ENCODE data around the gene COMP. TPM values are rescaled to one million over a fixed set of nuclear protein-coding genes. Genes with fewer than 3 reads are reported as not detected.
"Not testable (repeated sequence)": the region's sequence is repeated elsewhere in the genome, so short reads cannot be mapped to it uniquely, and the experiment has no call there.

COMP gene
- total RNA-seq (2014; rRNA removed; shearing (Covaris generic)): 0.08 TPM in 1 of 2 replicates, not detected in the other

GRCh38 chr19:18790566-18791314 lies at the start of gene COMP:
COMP (minus strand) TSS chr19:18791305; CDS start chr19:18791269, 36 bp downstream.
- DNase-seq (ENCODE audit: low spot score): no peak

GRCh38 chr19:18840288-18841267 lies 49.5 kb upstream of the COMP start:
- DNase-seq (ENCODE audit: low spot score): no peak

GRCh38 chr19:18839465-18840287 lies 48.6 kb upstream of the COMP start:
- no peak for DNase-seq (ENCODE audit: low spot score)

- no peak for DNase-seq (ENCODE audit: low spot score)
Observed at GRCh38 chr19:18834644-18834984, 43.5 kb upstream of the COMP start.

GRCh38 chr19:18833849-18834643 lies 42.9 kb upstream of the COMP start:
- no peak for DNase-seq (ENCODE audit: low spot score)

- DNase-seq (ENCODE audit: low spot score): no peak
Observed at GRCh38 chr19:18833141-18833476, 42.0 kb upstream of the COMP start.

- DNase-seq (ENCODE audit: low spot score): no peak
Observed at GRCh38 chr19:18832306-18833140, 41.4 kb upstream of the COMP start.

GRCh38 chr19:18831524-18832305 lies 40.6 kb upstream of the COMP start, which contains the start of gene UPF1:
UPF1 (plus strand) TSS chr19:18831959; CDS start chr19:18832210, 251 bp downstream.
- peak; percentile 88 for DNase-seq (ENCODE audit: low spot score)

GRCh38 chr19:18830488-18830887 lies 39.4 kb upstream of the COMP start:
- no peak for DNase-seq (ENCODE audit: low spot score)

- no peak for DNase-seq (ENCODE audit: low spot score)
Observed at GRCh38 chr19:18828786-18829185, 37.7 kb upstream of the COMP start.

- no peak for DNase-seq (ENCODE audit: low spot score)
Observed at GRCh38 chr19:18817574-18817973, 26.5 kb upstream of the COMP start.

- DNase-seq (ENCODE audit: low spot score): not testable (repeated sequence)
Observed at GRCh38 chr19:18816645-18817044, 25.5 kb upstream of the COMP start.

- DNase-seq (ENCODE audit: low spot score): no peak
Observed at GRCh38 chr19:18815673-18816072, 24.6 kb upstream of the COMP start.

- no peak for DNase-seq (ENCODE audit: low spot score)
Observed at GRCh38 chr19:18814063-18814462, 23.0 kb upstream of the COMP start.

- not testable (repeated sequence) for DNase-seq (ENCODE audit: low spot score)
Observed at GRCh38 chr19:18811638-18812037, 20.5 kb upstream of the COMP start.

GRCh38 chr19:18809149-18809868 lies 18.2 kb upstream of the COMP start:
- peak; percentile 82 for DNase-seq (ENCODE audit: low spot score)

GRCh38 chr19:18807861-18808331 lies 16.8 kb upstream of the COMP start:
- no peak for DNase-seq (ENCODE audit: low spot score)

- no peak for DNase-seq (ENCODE audit: low spot score)
Observed at GRCh38 chr19:18804643-18805042, 13.5 kb upstream of the COMP start.

Data from H4 (cell line).